ENCODE data around the gene RPL35.

Gene RPL35

GRCh38 chr9:124859803-124860581, 1.8 kb downstream of the RPL35 start:
- H3K4me3 ChIP-seq (ENCODE audit: low read length in 2 of 2): peak overlapping the region; percentile 73 to 94
- H3K4me1 ChIP-seq (ENCODE audit: control insufficient read depth, insufficient read depth, low read length): peaks cover 34% of the 10 kb centered on the region
- H3K9ac ChIP-seq (ENCODE audit: low read length in 2 of 2): peak overlapping the region; percentile 83 to 87
- H3K27me3 ChIP-seq (ENCODE audit: control insufficient read depth in 1 of 2, insufficient read depth in 2 of 2, low read length in 2 of 2): no peaks in the 10 kb centered on the region
- no peaks in the 10 kb centered on the region for H3K9me3 ChIP-seq (ENCODE audit: control insufficient read depth in 2 of 2, low read length in 2 of 2)
- H3K36me3 ChIP-seq (ENCODE audit: control insufficient read depth in 2 of 2, insufficient read depth in 2 of 2, low read length in 2 of 2): peaks cover 29 to 34% of the 10 kb centered on the region in 2 donors
- H3K27ac ChIP-seq (ENCODE audit: low read length): no peak overlapping the region

GRCh38 chr9:124858330-124859046, 3.3 kb downstream of the RPL35 start:
- Histone ChIP-seq H3K36me3 (ENCODE audit: control insufficient read depth in 2 of 2, insufficient read depth in 2 of 2, low read length in 2 of 2) (peaks cover 29 to 34% of the 10 kb centered on the region in 2 donors), H3K9ac (ENCODE audit: low read length in 2 of 2) (no peak overlapping the region), H3K9me3 (ENCODE audit: control insufficient read depth in 2 of 2, low read length in 2 of 2) (no peaks in the 10 kb centered on the region), H3K4me1 (ENCODE audit: control insufficient read depth, insufficient read depth, low read length) (peaks cover 34% of the 10 kb centered on the region), H3K27me3 (ENCODE audit: control insufficient read depth in 1 of 2, insufficient read depth in 2 of 2, low read length in 2 of 2) (no peaks in the 10 kb centered on the region), H3K4me3 (ENCODE audit: low read length in 2 of 2) (no peak overlapping the region), H3K27ac (ENCODE audit: low read length) (no peak overlapping the region)

GRCh38 chr9:124857533-124858162, 4.1 kb downstream of the RPL35 start:
- Histone ChIP-seq H3K4me1 (ENCODE audit: control insufficient read depth, insufficient read depth, low read length) (peaks cover 39% of the 10 kb centered on the region), H3K4me3 (ENCODE audit: low read length in 2 of 2) (no peak overlapping the region), H3K27ac (ENCODE audit: low read length) (no peak overlapping the region), H3K9ac (ENCODE audit: low read length in 2 of 2) (no peak overlapping the region), H3K27me3 (ENCODE audit: control insufficient read depth in 1 of 2, insufficient read depth in 2 of 2, low read length in 2 of 2) (no peaks in the 10 kb centered on the region), H3K9me3 (ENCODE audit: control insufficient read depth in 2 of 2, low read length in 2 of 2) (no peaks in the 10 kb centered on the region), H3K36me3 (ENCODE audit: control insufficient read depth in 2 of 2, insufficient read depth in 2 of 2, low read length in 2 of 2) (peaks cover 29 to 34% of the 10 kb centered on the region in 2 donors)

GRCh38 chr9:124855944-124856765, 5.6 kb downstream of the RPL35 start:
- H3K9ac ChIP-seq (ENCODE audit: low read length in 2 of 2): no peak overlapping the region
- no peak overlapping the region for H3K4me3 ChIP-seq (ENCODE audit: low read length in 2 of 2)
- peaks cover 29 to 34% of the 10 kb centered on the region in 2 donors for H3K36me3 ChIP-seq (ENCODE audit: control insufficient read depth in 2 of 2, insufficient read depth in 2 of 2, low read length in 2 of 2)

GRCh38 chr9:124855566-124855943, 6.2 kb downstream of the RPL35 start:
- Histone ChIP-seq H3K4me1 (ENCODE audit: control insufficient read depth, insufficient read depth, low read length) (peaks cover 34% of the 10 kb centered on the region), H3K27ac (ENCODE audit: low read length) (no peak overlapping the region)

More at GRCh38 chr9:124855944-124856765, 5.6 kb downstream of the RPL35 start:
- Histone ChIP-seq H3K27ac (ENCODE audit: low read length) (no peak overlapping the region), H3K9me3 (ENCODE audit: control insufficient read depth in 2 of 2, low read length in 2 of 2) (no peaks in the 10 kb centered on the region), H3K4me1 (ENCODE audit: control insufficient read depth, insufficient read depth, low read length) (peaks cover 40% of the 10 kb centered on the region), H3K27me3 (ENCODE audit: control insufficient read depth in 1 of 2, insufficient read depth in 2 of 2, low read length in 2 of 2) (no peaks in the 10 kb centered on the region)

GRCh38 chr9:124854822-124855221, 6.9 kb downstream of the RPL35 start:
- Histone ChIP-seq H3K36me3 (ENCODE audit: control insufficient read depth in 2 of 2, insufficient read depth in 2 of 2, low read length in 2 of 2) (peaks cover 18 to 26% of the 10 kb centered on the region in 2 donors), H3K9me3 (ENCODE audit: control insufficient read depth in 2 of 2, low read length in 2 of 2) (no peaks in the 10 kb centered on the region), H3K27ac (ENCODE audit: low read length) (no peak overlapping the region), H3K4me1 (ENCODE audit: control insufficient read depth, insufficient read depth, low read length) (peaks cover 30% of the 10 kb centered on the region), H3K9ac (ENCODE audit: low read length in 2 of 2) (no peak overlapping the region), H3K4me3 (ENCODE audit: low read length in 2 of 2) (no peak overlapping the region), H3K27me3 (ENCODE audit: control insufficient read depth in 1 of 2, insufficient read depth in 2 of 2, low read length in 2 of 2) (no peaks in the 10 kb centered on the region)

More at GRCh38 chr9:124855566-124855943, 6.2 kb downstream of the RPL35 start:
- no peaks in the 10 kb centered on the region for H3K27me3 ChIP-seq (ENCODE audit: control insufficient read depth in 1 of 2, insufficient read depth in 2 of 2, low read length in 2 of 2)
- no peaks in the 10 kb centered on the region for H3K9me3 ChIP-seq (ENCODE audit: control insufficient read depth in 2 of 2, low read length in 2 of 2)
- no peak overlapping the region for H3K9ac ChIP-seq (ENCODE audit: low read length in 2 of 2)
- no peak overlapping the region for H3K4me3 ChIP-seq (ENCODE audit: low read length in 2 of 2)
- peaks cover 26 to 33% of the 10 kb centered on the region in 2 donors for H3K36me3 ChIP-seq (ENCODE audit: control insufficient read depth in 2 of 2, insufficient read depth in 2 of 2, low read length in 2 of 2)

GRCh38 chr9:124854161-124854560, 7.6 kb downstream of the RPL35 start:
- Histone ChIP-seq H3K27ac (ENCODE audit: low read length) (peak overlapping the region; percentile 11), H3K36me3 (ENCODE audit: control insufficient read depth in 2 of 2, insufficient read depth in 2 of 2, low read length in 2 of 2) (peaks cover 12 to 20% of the 10 kb centered on the region in 2 donors), H3K27me3 (ENCODE audit: control insufficient read depth in 1 of 2, insufficient read depth in 2 of 2, low read length in 2 of 2) (no peaks in the 10 kb centered on the region), H3K4me3 (ENCODE audit: low read length in 2 of 2) (no peak overlapping the region), H3K9ac (ENCODE audit: low read length in 2 of 2) (no peak overlapping the region), H3K9me3 (ENCODE audit: control insufficient read depth in 2 of 2, low read length in 2 of 2) (no peaks in the 10 kb centered on the region), H3K4me1 (ENCODE audit: control insufficient read depth, insufficient read depth, low read length) (peaks cover 25% of the 10 kb centered on the region)

- Histone ChIP-seq H3K36me3 (ENCODE audit: control insufficient read depth in 2 of 2, insufficient read depth in 2 of 2, low read length in 2 of 2) (peaks cover 8 to 16% of the 10 kb centered on the region in 2 donors), H3K27me3 (ENCODE audit: control insufficient read depth in 1 of 2, insufficient read depth in 2 of 2, low read length in 2 of 2) (no peaks in the 10 kb centered on the region), H3K27ac (ENCODE audit: low read length) (peak overlapping the region; percentile 46), H3K4me3 (ENCODE audit: low read length in 2 of 2) (peak overlapping the region in 1 of 2 donors; percentile 73), H3K9ac (ENCODE audit: low read length in 2 of 2) (peak overlapping the region in 1 of 2 donors; percentile 48), H3K9me3 (ENCODE audit: control insufficient read depth in 2 of 2, low read length in 2 of 2) (no peaks in the 10 kb centered on the region), H3K4me1 (ENCODE audit: control insufficient read depth, insufficient read depth, low read length) (peaks cover 21% of the 10 kb centered on the region)
Measured at GRCh38 chr9:124853605-124854143, 8.1 kb downstream of the RPL35 start.

- peaks cover 19% of the 10 kb centered on the region for H3K4me1 ChIP-seq (ENCODE audit: control insufficient read depth, insufficient read depth, low read length)
- peak within 1 kb of the TSS; percentile 46 for H3K27ac ChIP-seq (ENCODE audit: low read length)
- no peaks in the 10 kb centered on the region for H3K9me3 ChIP-seq (ENCODE audit: control insufficient read depth in 2 of 2, low read length in 2 of 2)
- peak within 1 kb of the TSS; percentile 48 to 55 for H3K9ac ChIP-seq (ENCODE audit: low read length in 2 of 2)
- H3K36me3 ChIP-seq (ENCODE audit: control insufficient read depth in 2 of 2, insufficient read depth in 2 of 2, low read length in 2 of 2): peaks cover 4 to 12% of the 10 kb centered on the region in 2 donors
- H3K4me3 ChIP-seq (ENCODE audit: low read length in 2 of 2): peak within 1 kb of the TSS; percentile 73 to 76
- no peaks in the 10 kb centered on the region for H3K27me3 ChIP-seq (ENCODE audit: control insufficient read depth in 1 of 2, insufficient read depth in 2 of 2, low read length in 2 of 2)
Measured at GRCh38 chr9:124852829-124853531, 8.8 kb downstream of the RPL35 start, which contains the start of gene WDR38. Gene WDR38 (plus strand): TSS chr9:124853460. CDS start chr9:124853532, 72 bp downstream.
